Subcutaneous adipose tissue (tissue), 4 donors: ENCODE results near the gene CGB7. TPM values are rescaled to one million over a fixed set of nuclear protein-coding genes. Genes with fewer than 3 reads are reported as not detected.

Experiments used
- CTCF ChIP-seq: fragments of 450-650 bp; IDR thresholded peaks from one replicate; pipeline ENCODE4 v1.5.1; 2016; ENCODE audit warnings: low read depth, mild to moderate bottlenecking, control low read depth, antibody characterized with exemption, moderate library complexity
- total RNA-seq, 4 donors: library from RNA; depleted of rRNA; stranded (reverse); fragments of >200 nt; gene quantifications; one replicate each; pipeline ENCODE4 v1.1.0, GENCODE V29; 2016

The CGB7 gene
- total RNA-seq, 4 donors from 2014 or later = 1.3 TPM; not detected in 3

DNA sequence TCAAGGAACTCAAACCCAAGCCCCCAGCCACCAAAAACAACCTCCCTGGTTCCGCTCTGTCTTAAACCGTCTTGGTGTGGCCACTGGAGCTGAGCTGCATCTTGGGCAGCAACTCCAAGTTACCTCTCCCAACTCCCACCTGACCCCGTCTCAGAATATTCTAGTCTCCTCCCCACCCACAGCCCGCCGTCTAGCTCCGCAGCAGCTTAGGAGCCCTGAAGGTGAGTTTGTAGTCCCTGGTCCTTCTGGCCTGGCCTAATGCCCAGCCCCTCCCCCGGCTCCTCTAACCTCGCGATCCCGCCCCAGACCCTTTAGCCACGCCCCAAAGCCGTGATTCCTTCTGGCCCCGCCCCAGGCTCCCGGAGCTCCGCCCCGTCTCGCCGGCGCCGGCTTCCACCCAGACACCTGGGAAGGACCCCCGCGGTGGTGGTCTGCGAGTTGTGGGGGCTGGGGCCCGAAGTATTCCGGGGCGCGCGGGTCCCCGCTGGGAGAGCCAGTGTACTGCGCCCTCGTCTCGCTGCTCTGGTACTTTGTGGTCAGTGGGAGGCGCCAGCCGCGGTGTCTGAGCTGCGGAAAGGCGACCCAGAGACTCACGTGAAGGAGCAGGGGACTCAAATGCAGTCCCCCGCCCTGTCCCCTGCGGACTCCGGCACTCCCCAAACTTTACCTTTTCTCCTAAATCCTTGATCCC is 38.2 kb downstream of the CGB7 start:
- TF ChIP-seq CTCF = no peak

- no peak for TF ChIP-seq CTCF
Measured at GRCh38 chr19:49017666-49018351, 39.7 kb downstream of the CGB7 start.

DNA sequence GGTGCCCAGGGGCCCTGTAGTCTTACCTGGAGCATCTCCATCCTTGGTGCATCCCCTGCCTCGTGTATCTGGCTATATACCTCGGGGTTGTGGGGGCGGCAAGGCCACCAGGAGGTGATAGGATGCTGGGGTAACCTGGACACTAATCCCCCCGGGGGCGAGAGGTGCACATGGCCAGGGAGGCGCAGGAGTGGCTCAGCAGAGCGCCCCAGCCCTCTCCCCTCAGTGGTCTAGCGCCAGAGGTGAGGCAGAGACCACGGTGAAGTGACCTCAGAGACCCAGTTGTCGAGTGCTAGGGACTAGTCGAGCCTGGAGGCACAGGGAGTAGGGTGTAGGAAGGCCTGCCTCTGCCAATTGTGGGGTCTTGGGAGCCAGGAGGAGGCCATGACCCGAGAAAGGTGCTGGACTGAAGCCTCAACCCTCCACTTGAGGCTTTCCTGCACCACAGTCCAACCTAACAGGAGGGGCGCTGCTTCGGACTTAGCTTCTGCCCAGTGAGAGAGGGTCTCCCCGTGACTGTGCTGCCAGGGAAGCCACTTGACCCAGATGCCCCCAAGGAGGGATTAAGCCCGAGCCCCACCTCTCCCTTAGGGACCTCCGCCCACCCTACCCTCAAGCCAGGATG is 40.4 kb downstream of the CGB7 start, which contains the start of gene LHB:
TSS of gene LHB (minus strand) at position 51 of the 625 bp plus-strand sequence. CDS start at position 41, 10 bp downstream.
- TF ChIP-seq CTCF = no peak

GRCh38 chr19:49016067-49016839 is 41.3 kb downstream of the CGB7 start:
- no peak for TF ChIP-seq CTCF

GRCh38 chr19:49014870-49015255 is 42.7 kb downstream of the CGB7 start:
- TF ChIP-seq CTCF = no peak

DNA sequence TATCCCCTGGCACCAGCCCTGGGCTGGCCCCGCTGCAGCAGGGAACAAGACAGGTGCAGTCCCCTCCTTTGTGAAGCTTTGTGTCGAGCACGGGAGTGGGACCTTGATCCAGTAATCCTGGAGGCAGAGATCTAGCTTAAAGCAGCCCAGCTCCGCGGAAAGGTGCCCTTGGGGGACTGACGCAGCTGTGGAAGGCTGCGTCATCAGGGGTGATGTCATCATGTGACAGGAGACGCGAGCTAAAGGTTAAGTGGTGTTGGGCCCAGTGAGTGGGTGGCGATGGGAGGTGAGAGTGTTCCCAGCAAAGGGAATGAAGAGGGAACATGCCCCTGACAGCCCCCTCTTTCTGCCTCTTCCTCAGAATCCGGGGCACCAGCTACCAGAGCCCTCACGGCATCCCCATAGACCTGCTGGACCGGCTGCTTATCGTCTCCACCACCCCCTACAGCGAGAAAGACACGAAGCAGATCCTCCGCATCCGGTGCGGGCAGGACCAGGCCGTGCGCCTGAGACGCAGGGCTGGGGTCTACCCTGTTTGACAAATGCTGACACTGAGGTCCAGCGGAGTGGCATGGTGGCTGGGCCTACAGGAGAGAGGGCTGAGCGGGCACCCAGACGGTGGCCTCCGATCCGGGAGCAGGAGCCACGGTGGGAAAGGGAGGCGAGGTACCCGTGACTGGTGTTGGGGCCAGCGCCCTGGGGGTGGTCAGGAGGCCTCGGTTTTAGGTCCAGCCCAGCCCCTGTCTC is 43.3 kb downstream of the CGB7 start:
- TF ChIP-seq CTCF = no peak
